NOMO-1 treated with dmso at 0.1 percent for 144 hours (cell line): ENCODE results near the gene LINC01488.

Experiments
- DNase-seq: peaks from one replicate; lab custom pipeline; 2025; ENCODE audit not compliant: unreplicated experiment; lab: John Stamatoyannopoulos, UW

Gene LINC01488

GRCh38 chr11:69463181-69463994, 18.1 kb upstream of the LINC01488 start:
- DNase-seq, result no peak

GRCh38 chr11:69463995-69464960, 17.2 kb upstream of the LINC01488 start:
- no peak for DNase-seq

- DNase-seq, result no peak
Measured at GRCh38 chr11:69465236-69466000, 16.0 kb upstream of the LINC01488 start.

GRCh38 chr11:69466039-69466438, 15.4 kb upstream of the LINC01488 start:
- no peak for DNase-seq

GRCh38 chr11:69467196-69467595, 14.3 kb upstream of the LINC01488 start:
- no peak for DNase-seq

GRCh38 chr11:69467646-69468045, 13.8 kb upstream of the LINC01488 start:
- DNase-seq, result no peak

GRCh38 chr11:69468221-69468620, 13.2 kb upstream of the LINC01488 start:
- no peak for DNase-seq

- no peak for DNase-seq
Measured at GRCh38 chr11:69468911-69469885, 12.3 kb upstream of the LINC01488 start.

- DNase-seq, result no peak
Measured at GRCh38 chr11:69470301-69470700, 11.2 kb upstream of the LINC01488 start.

- DNase-seq, result no peak
Measured at GRCh38 chr11:69470793-69471728, 10.4 kb upstream of the LINC01488 start.

- DNase-seq, result no peak
Measured at GRCh38 chr11:69471729-69472540, 9.5 kb upstream of the LINC01488 start.

- DNase-seq, result no peak
Measured at GRCh38 chr11:69472541-69473275, 8.8 kb upstream of the LINC01488 start.

- DNase-seq, result no peak
Measured at GRCh38 chr11:69473276-69473845, 8.1 kb upstream of the LINC01488 start.

GRCh38 chr11:69474736-69475135, 6.7 kb upstream of the LINC01488 start:
- DNase-seq, result no peak

- DNase-seq, result no peak
Measured at GRCh38 chr11:69475141-69475865, 6.2 kb upstream of the LINC01488 start.

GRCh38 chr11:69475866-69476471, 5.5 kb upstream of the LINC01488 start:
- no peak for DNase-seq
